Testis (tissue), 2 donors: Measurements from ENCODE around the gene PLEKHF1.

ENCODE experiments used
- CTCF ChIP-seq, 3 experiments: fragments of 450-650 bp in 2 of 3; fragments of 200-600 bp in 1 of 3; sonication (generic) in 1 of 3; IDR thresholded peaks; one replicate each; pipeline ENCODE4 v1.5.1; 2016 to 2019; ENCODE audit warnings: antibody characterized with exemption in 3 of 3, mild to moderate bottlenecking in 2 of 3, moderate library complexity in 1 of 3
- POLR2A ChIP-seq: fragments of 450-650 bp; IDR thresholded peaks from one replicate; pipeline ENCODE4 v1.6.1; 2017; ENCODE audit warnings: antibody characterized with exemption, mild to moderate bottlenecking, moderate library complexity

DNA sequence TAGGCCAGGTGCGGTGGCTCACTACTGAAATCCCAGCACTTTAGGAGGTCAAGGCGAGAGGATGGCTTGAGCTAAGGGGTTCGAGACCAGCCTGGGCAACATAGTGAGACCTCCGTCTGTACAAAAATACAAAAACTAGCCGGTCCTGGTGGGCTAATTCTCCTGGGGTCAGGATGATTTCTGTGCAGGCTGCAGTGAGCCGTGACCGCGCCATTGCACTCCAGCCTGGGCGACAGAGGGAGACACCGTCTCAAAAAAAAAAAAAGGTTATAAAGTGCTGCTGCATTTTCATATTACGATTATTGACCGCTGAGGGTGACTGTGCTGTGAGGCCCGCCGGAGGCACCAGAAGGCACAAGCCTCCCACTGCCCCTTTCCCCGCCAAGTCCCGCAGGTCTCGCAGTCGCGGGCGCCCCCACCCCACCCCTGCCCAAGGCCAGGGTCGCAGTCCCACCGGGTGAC, 477 bp upstream of the PLEKHF1 start:
- no peak for TF ChIP-seq CTCF (IDR thresholded peaks at IDR 0.05)
- no peak for TF ChIP-seq POLR2A
